NCI-H2171 treated with DMSO at 0.1 percent for 48 hours (cell line): Measurements from ENCODE around the gene PKP4.

Experiments used
- DNase-seq: peaks from one replicate; lab custom pipeline; 2025; lab: John Stamatoyannopoulos, UW

The PKP4 gene

GRCh38 chr2:158718851-158719250, 262.1 kb downstream of the PKP4 start:
- DNase-seq: no peak

GRCh38 chr2:158719403-158719802, 262.7 kb downstream of the PKP4 start:
- DNase-seq: no peak

DNA sequence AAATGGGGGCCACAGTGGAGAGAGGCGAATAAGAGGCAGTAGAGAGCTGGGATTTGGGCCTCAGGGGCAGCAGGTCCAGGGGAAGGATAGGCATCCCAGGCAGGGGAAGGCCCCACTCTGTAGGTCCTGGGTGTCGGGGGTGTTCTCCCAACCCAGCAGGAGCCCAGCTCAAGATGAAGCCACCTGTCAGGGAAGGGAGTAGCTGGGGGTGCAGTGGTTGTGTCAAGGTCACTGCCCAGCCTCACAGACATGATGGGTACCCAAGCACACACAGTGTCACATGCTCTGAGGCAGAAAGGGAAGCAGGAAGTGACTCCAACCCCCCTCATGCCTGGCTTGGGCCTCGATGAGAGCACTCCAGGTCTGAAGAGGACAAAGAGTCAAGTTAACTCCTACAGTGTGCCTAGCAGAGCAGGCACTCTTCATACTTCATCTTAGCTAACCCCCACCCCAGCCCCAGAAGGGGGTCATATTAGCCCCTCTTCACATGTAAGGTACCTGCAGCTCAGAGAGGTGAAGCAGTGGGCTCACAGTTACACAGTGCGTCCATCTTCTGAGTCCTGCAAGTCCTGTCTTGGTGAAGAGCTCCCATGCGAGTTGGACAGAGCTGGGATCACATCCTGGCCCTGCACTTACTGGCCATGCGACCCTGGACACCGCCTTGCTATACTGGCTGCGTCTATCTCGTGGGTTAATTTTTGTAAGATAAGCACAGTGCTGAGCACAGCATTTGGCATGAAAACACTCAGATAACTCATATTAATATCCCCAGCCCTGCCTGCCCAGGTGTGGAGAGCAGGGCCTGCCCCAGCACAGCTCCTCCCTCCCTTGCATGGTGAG, 265.7 kb downstream of the PKP4 start:
- DNase-seq: no peak

DNA sequence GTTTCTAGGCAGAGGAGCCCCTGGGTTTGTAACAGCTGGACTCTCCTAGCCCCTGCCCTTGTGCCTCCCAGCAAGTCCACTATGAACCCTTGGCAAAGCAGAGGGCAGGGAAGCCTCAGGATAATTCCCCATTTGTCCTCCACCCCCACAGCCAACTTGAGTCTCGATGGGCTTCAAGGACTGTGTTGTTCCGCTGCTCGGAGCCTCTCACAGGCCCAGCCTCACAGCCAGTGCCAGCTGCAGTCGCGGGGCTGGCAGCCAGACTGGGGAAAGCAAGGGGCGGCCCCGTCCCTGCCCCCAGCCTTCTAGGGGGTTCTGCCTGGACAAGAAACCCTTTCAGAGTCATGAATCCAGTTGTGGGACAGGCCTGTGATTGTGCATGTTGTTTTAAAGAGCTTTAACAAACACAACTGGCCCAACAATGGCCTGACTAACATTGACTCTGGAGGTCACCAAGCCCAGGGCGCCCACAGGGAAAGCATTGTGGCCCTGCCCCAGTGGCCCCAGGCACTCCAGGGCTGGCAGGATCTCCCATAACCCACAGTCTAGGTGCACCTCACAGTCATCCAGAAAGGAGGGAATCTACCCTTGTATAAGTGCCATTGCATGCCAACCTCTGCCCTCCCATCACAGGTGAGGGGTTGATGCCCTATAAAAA, 266.6 kb downstream of the PKP4 start:
- DNase-seq: no peak

- no peak for DNase-seq
Observed at GRCh38 chr2:158723921-158724802, 267.4 kb downstream of the PKP4 start.

DNA sequence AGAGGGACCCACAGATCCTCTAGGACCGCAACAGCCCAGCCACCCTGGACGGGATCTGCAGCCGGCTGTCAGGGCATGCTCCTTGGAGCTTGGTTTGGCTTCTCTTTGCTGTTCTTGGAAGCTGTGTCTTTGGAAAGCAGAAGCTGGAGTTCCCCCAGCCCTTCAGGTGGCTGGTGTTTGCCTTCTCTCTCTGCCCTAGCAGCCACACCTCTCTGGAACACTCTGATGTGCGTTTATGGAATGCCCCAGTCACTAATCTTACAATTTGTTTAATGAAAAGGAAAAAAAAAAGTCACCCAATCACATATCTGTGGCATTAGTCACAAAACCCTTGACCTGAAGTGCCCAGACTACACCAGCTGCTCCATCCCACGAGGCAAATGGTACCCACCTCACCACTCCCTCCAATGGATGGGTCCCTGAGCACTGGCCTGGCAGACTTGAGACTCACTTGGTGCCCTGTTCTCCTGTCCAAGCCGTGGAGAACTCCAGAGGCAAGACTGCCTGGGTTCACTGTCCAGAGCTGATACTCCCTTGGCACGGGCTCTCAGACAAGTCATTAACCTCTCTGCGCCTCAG, 268.1 kb downstream of the PKP4 start:
- DNase-seq: peak; percentile 44

DNA sequence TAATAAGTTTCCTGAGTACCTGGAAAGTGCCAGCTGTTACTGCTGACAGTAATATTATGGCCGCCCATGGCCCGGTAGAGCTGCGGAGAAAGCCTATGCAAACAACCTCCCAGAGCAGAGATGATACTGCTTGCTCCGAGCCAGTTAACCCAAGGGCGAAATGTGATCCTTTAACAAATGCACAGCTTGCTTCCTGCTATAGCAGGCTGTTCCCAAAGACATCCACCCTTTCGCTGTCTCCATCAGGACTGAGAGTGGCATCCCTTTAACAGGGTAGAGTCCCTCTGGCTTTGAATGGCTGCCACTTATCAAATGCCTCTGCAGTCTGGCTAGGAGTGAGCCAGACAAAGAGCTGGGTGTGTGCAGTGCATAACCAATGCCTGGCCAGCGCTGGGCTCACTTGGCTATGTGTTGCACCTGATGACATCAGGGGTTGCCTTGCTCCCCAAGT, 268.7 kb downstream of the PKP4 start:
- peak; percentile 92 for DNase-seq

GRCh38 chr2:158726911-158727592, 270.3 kb downstream of the PKP4 start:
- DNase-seq: no peak

DNA sequence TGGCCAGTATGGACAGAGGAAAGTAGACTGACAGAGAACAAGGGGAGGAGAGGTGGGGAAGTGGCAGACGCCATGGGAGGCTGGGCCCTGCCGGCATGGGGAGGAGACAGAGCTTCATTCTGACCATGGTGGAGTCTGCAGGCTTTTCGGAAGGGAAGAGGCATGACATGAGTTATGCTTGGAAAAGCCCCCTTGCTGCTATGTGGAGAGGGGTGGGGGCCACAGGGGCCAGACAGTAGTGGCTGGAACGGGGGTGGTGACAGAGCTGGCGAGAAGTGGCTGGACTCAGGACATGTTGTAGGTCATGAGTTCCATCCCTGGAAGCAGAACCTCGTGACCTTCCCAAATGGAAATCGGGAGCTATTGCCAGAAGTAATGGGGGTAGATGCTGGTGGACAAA, 271.7 kb downstream of the PKP4 start:
- no peak for DNase-seq

GRCh38 chr2:158729451-158729850, 272.7 kb downstream of the PKP4 start:
- DNase-seq: no peak

GRCh38 chr2:158729873-158730620, 273.3 kb downstream of the PKP4 start:
- no peak for DNase-seq

DNA sequence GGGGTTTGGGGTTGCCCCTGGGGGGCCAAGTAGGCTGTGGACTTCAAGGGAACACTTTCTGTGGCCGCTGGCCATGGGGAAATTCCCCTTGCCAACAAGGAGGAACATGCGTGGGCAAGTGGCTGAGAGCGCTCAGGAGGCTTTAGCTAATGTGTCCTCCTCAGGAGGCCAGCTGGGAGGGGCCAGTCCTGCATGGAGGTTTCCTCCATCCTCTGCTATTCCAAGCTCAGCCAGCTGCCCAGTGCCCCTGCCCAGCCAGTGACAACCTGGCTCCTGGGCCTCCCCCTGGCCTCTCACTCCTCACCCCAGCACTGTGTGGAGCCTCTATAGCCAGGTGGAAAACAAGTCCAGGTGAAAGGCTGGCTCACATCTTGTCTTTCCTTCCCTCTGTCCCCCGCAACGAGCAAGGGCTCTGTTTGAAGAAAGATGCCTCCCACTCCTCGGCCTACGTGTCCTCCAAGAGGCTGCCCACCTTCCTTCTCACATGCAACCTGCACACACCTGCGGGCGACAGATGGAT, 273.9 kb downstream of the PKP4 start:
- no peak for DNase-seq

- DNase-seq: no peak
Observed at GRCh38 chr2:158731386-158731785, 274.6 kb downstream of the PKP4 start.
